ENCODE data around the gene ASAP3. TPM values are rescaled to one million over a fixed set of nuclear protein-coding genes. Genes with fewer than 3 reads are reported as not detected.

The ASAP3 gene
- total and polyA plus RNA-seq, 2 of the 4 experiments (the other 2 are of a cell fraction) = 18.6 to 18.8 TPM

GRCh38 chr1:23394181-23394580, 89.8 kb downstream of the ASAP3 start:
- Histone ChIP-seq H3K23ac (ENCODE audit: low read depth, low read length) (no peak overlapping the region), H3K79me1 (ENCODE audit: low read depth in 1 of 2, low read length in 2 of 2) (peaks cover 0 to 15% of the 10 kb centered on the region in 2 experiments; a peak in 2 of 4 replicates), H4K20me1 (ENCODE audit: insufficient read depth, low read length) (0 out of 2 replicates have a peak, but pooled peaks cover 7% of the 10 kb centered on the region), H2AK9ac (replicated peaks; ENCODE audit: low read depth, low read length, poor library complexity) (peak overlapping the region; percentile 23), H3K18ac (ENCODE audit: low read depth, low read length) (no peak overlapping the region), H2AFZ (replicated peaks; ENCODE audit: low read length, poor library complexity) (peak overlapping the region; percentile 34), H3K27ac (ENCODE audit: insufficient read depth, low read length) (peak overlapping the region; percentile 68; the same call in 1 of the 2 replicates), H4K5ac (ENCODE audit: low read depth, low read length) (no peak overlapping the region), H2BK15ac (ENCODE audit: low read depth, low read length) (peak overlapping the region; percentile 0; the same call in 1 of the 3 replicates), H3K56ac (ENCODE audit: extremely low read depth, insufficient read depth, low read length) (no peak overlapping the region), H3K4ac (ENCODE audit: low read depth, low read length) (peak overlapping the region; percentile 47; the same call in 1 of the 2 replicates), H3K9me3 (ENCODE audit: control insufficient read depth, insufficient read depth, low read length) (no peaks in the 10 kb centered on the region), H3K4me2 (ENCODE audit: low read depth, low read length) (no peak overlapping the region; the same call in 1 of the 2 replicates), H2BK120ac (ENCODE audit: low read depth, low read length) (peak overlapping the region; percentile 70), H3K4me1 (ENCODE audit: control insufficient read depth, insufficient read depth, low read length) (peaks cover 17% of the 10 kb centered on the region), H3K14ac (replicated peaks; ENCODE audit: low read depth, low read length) (0 out of 2 replicates have a peak overlapping the region, but pooled peaks have one; percentile 5), H3K27me3 (ENCODE audit: control insufficient read depth, insufficient read depth, low read length) (no peaks in the 10 kb centered on the region), H4K8ac (ENCODE audit: low read depth in 2 of 2, low read length in 2 of 2) (peak overlapping the region in 1 of 2 experiments; percentile 68; a peak in 1 of 4 replicates), H2BK20ac (ENCODE audit: low read depth, low read length) (peak overlapping the region; percentile 35; the same call in 1 of the 2 replicates), H3K4me3 (ENCODE audit: insufficient read depth, low read depth, low read length) (no peak overlapping the region), H3K9me1 (ENCODE audit: insufficient read depth, low read length) (peaks cover 27% of the 10 kb centered on the region), H3K9ac (ENCODE audit: low read depth, low read length) (no peak overlapping the region), H2BK5ac (ENCODE audit: low read depth, low read length, poor library complexity, severe bottlenecking) (peak overlapping the region; percentile 42), H2AK5ac (ENCODE audit: low read depth, low read length) (peak overlapping the region; percentile 50; the same call in 1 of the 2 replicates), H4K91ac (ENCODE audit: insufficient read depth, low read depth, low read length) (no peak overlapping the region; the same call in 1 of the 2 replicates), H3K36me3 (ENCODE audit: control insufficient read depth, insufficient read depth, low read length) (no peaks in the 10 kb centered on the region)
- intact Hi-C loops (cut with micrococcal nuclease) (no loop called here), dilution Hi-C loops (cut with HindIII; ENCODE audit: low sequenced_read_pairs, unreplicated experiment) (no loop called here), in situ Hi-C loops (cut with MboI; ENCODE audit: low sequenced_read_pairs) (no loop called here)
- WGBS, 2 experiments (ENCODE audit: extremely low coverage in 2 of 2, insufficient read length in 1 of 2) = 89% methylated on average over 1 of the region's 4 CpGs; no CpG with 5 or more reads in 1 of the 2 experiments
- ChIA-PET POLR2A (ENCODE audit: unreplicated experiment) (interaction anchor here (0.7 to 1.4 kb wide), 3 partner anchors 10 to 946 kb away, joined by 3 to 19 read pairs (median 4); partner anchors contain the start of gene HNRNPR), CTCF (interaction anchor here (0.8 to 2.8 kb wide), 3 partner anchors 9 to 17 kb away, joined by 3 to 16 read pairs (median 3); no protein-coding TSS in a partner anchor)
- ATAC-seq (ENCODE audit: low read depth) = peak; percentile 61
- peak; percentile 44; the same call in 1 of the 2 replicates for TF ChIP-seq FOS (IDR thresholded peaks at IDR 0.05; ENCODE audit: low read depth, low read length)
- peak; percentile 87 for TF ChIP-seq BHLHE40 (IDR thresholded peaks at IDR 0.05; ENCODE audit: low read depth, low read length)
- TF ChIP-seq MAZ (IDR thresholded peaks at IDR 0.05; ENCODE audit: borderline replicate concordance, low read depth, low read length) = no peak
- peak; percentile 91 for TF ChIP-seq USF2 (IDR thresholded peaks at IDR 0.05; ENCODE audit: low read depth, low read length)
- DNase-seq = peak; percentile 82
- no TSS peak for BruUV-seq (replicated peaks)
